Subcutaneous adipose tissue (tissue), 4 donors: ENCODE data around the gene SERPINB11. TPM values are rescaled to one million over a fixed set of nuclear protein-coding genes. Genes with fewer than 3 reads are reported as not detected.

Experiments used
- CTCF ChIP-seq: fragments of 450-650 bp; IDR thresholded peaks from one replicate; pipeline ENCODE4 v1.5.1; 2016; ENCODE audit warnings: low read depth, mild to moderate bottlenecking, control low read depth, antibody characterized with exemption, moderate library complexity
- total RNA-seq, 4 donors: library from RNA; depleted of rRNA; stranded (reverse); fragments of >200 nt; gene quantifications; one replicate each; pipeline ENCODE4 v1.1.0, GENCODE V29; 2016

Gene SERPINB11
- total RNA-seq, 4 donors from 2014 or later, result not detected

- no peak for TF ChIP-seq CTCF
Measured at GRCh38 chr18:63681449-63682340, 21.1 kb upstream of the SERPINB11 start.

- TF ChIP-seq CTCF, result no peak
Measured at GRCh38 chr18:63683152-63683551, 19.6 kb upstream of the SERPINB11 start.

GRCh38 chr18:63683890-63684289 lies 18.9 kb upstream of the SERPINB11 start:
- no peak for TF ChIP-seq CTCF

GRCh38 chr18:63684718-63685117 lies 18.0 kb upstream of the SERPINB11 start:
- no peak for TF ChIP-seq CTCF

GRCh38 chr18:63686871-63687270 lies 15.9 kb upstream of the SERPINB11 start:
- TF ChIP-seq CTCF, result no peak

GRCh38 chr18:63689064-63689463 lies 13.7 kb upstream of the SERPINB11 start:
- no peak for TF ChIP-seq CTCF

GRCh38 chr18:63697097-63697660 lies 5.6 kb upstream of the SERPINB11 start:
- no peak for TF ChIP-seq CTCF
